C1 segment of cervical spinal cord (tissue), 14 donors: ENCODE results near the gene STON1.
"Not testable (repeated sequence)": the region's sequence is repeated elsewhere in the genome, so short reads cannot be mapped to it uniquely, and the experiment has no call there.

Experiments used
- DNase-seq, 14 donors: peaks; one replicate each; lab custom pipeline; 2025; lab: John Stamatoyannopoulos, UW

Gene STON1

GRCh38 chr2:48617618-48618017, 87.7 kb downstream of the STON1 start, which contains the start of gene GTF2A1L:
GTF2A1L (plus strand) TSS chr2:48617856; CDS start chr2:48617875, 19 bp downstream.
- DNase-seq: no peak

GRCh38 chr2:48619526-48619925, 89.6 kb downstream of the STON1 start:
- DNase-seq: no peak

GRCh38 chr2:48620604-48621003, 90.7 kb downstream of the STON1 start:
- DNase-seq: no peak

DNA sequence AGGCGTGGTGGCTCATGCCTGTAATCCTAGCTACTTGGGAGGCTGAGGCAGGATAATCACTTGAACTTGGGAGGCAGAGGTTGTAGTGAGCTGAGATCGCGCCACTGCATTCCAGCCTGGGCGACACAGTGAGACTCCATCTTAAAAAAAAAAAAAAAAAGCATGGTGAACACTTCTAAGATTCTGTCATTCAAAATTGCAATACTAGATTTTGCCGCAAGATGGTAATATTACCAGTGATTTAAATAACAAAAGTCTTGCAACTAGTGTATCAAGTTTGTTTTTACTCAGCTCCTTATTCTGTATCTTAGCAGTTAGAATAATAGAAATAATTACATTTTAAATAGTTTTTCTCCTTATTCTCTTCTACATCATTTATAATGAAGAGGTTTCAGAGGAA, 92.7 kb downstream of the STON1 start:
- not testable (repeated sequence) for DNase-seq

- no peak for DNase-seq
These were observed 94.7 kb downstream of the STON1 start for GRCh38 chr2:48624696-48625095.

- no peak for DNase-seq
These were observed 96.1 kb downstream of the STON1 start for GRCh38 chr2:48626047-48626446.

GRCh38 chr2:48633143-48633542, 103.2 kb downstream of the STON1 start:
- DNase-seq: no peak

DNA sequence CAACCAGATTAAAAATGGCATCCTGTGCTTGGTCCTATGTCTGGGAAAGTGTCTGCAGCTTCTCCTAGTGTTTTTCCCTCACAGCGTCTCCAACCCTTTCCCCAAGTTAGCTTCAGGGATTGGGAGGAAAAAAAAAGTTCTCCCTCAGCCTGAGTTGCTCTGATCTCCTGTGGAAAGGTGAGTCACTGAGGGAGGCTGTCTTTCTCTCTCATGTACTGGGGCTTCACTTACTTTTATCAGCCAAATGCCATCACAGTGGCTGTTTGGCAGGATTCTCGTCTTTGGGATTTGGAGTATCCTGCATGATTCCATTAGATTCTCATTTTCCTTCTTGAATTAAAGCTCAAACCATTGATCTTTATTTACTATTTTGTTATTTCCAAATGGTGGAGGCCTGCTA, 105.8 kb downstream of the STON1 start:
- no peak for DNase-seq

GRCh38 chr2:48638261-48638660, 108.3 kb downstream of the STON1 start:
- DNase-seq: no peak
